K562 (cell line): ENCODE results near the gene ESAM. TPM values are rescaled to one million over a fixed set of nuclear protein-coding genes. Genes with fewer than 3 reads are reported as not detected.

Experiments used
- ADNP ChIP-seq: fragments of 200-800 bp; sonication (Bioruptor generic); IDR thresholded peaks from 2 replicates; pipeline ENCODE4 v1.6.1; 2016; ENCODE audit warnings: missing genetic modification characterization, missing compliant biosample characterization
- BMI1 ChIP-seq: fragments of 150-350 bp; IDR thresholded peaks from 2 replicates; pipeline ENCODE4 v1.6.1; 2014; ENCODE audit warnings: low read length
- E2F1 ChIP-seq: sonication (generic); formaldehyde crosslinking; IDR thresholded peaks from 2 replicates; pipeline ENCODE4 v1.8.1; 2023; ENCODE audit warnings: mild to moderate bottlenecking, missing genetic modification reagents, moderate library complexity
- ELF1 ChIP-seq: fragments of 200-800 bp; sonication (Bioruptor generic); IDR thresholded peaks from 2 replicates; pipeline ENCODE4 v1.6.1; 2016; ENCODE audit warnings: missing genetic modification characterization, missing compliant biosample characterization
- ELF4 ChIP-seq: fragments of 450-650 bp; formaldehyde crosslinking; IDR thresholded peaks from 2 replicates; pipeline ENCODE4 v1.4.0; 2022; ENCODE audit warnings: missing genetic modification characterization
- HMGXB4 ChIP-seq: sonication (generic); formaldehyde crosslinking; IDR thresholded peaks from 2 replicates; pipeline ENCODE4 v1.8.1; 2023; ENCODE audit warnings: mild to moderate bottlenecking, missing genetic modification reagents
- ILF3 ChIP-seq: fragments of 450-650 bp; IDR thresholded peaks from 2 replicates; pipeline ENCODE4 v1.6.1; 2018; ENCODE audit warnings: antibody characterized with exemption, mild to moderate bottlenecking, moderate library complexity, borderline replicate concordance
- IRF1 ChIP-seq: sonication (generic); formaldehyde crosslinking; IDR thresholded peaks from 2 replicates; pipeline ENCODE4 v1.8.0; 2022; ENCODE audit warnings: missing genetic modification reagents, mild to moderate bottlenecking, borderline replicate concordance
- MCM5 ChIP-seq: fragments of 450-650 bp; IDR thresholded peaks from 2 replicates; pipeline ENCODE4 v1.6.1; 2016; ENCODE audit warnings: low read depth
- POLR2AphosphoS2 ChIP-seq: IDR thresholded peaks from 2 replicates; pipeline ENCODE4 v1.6.1; 2012; ENCODE audit warnings: low read length, improper control_type of control experiment
- SETDB1 ChIP-seq: IDR thresholded peaks from one replicate; pipeline ENCODE4 v1.6.1; 2012; ENCODE audit warnings: low read length, control low read depth, inconsistent platforms
- SIN3B ChIP-seq: fragments of 450-650 bp; IDR thresholded peaks from 2 replicates; pipeline ENCODE4 v1.6.1; 2017; ENCODE audit warnings: low read depth, mild to moderate bottlenecking, moderate library complexity
- SP1 ChIP-seq: sonication (generic); formaldehyde crosslinking; IDR thresholded peaks from 2 replicates; pipeline ENCODE4 v1.8.1; 2022; ENCODE audit warnings: mild to moderate bottlenecking, missing genetic modification reagents
- SUPT5H ChIP-seq: fragments of 450-650 bp; IDR thresholded peaks from 2 replicates; pipeline ENCODE4 v1.6.1; 2016
- TGIF2 ChIP-seq: sonication (generic); formaldehyde crosslinking; IDR thresholded peaks from 2 replicates; pipeline ENCODE4 v1.8.1; 2022; ENCODE audit warnings: mild to moderate bottlenecking, missing genetic modification reagents, moderate library complexity
- VEZF1 ChIP-seq: fragments of 200-800 bp; sonication (Bioruptor generic); IDR thresholded peaks from 2 replicates; pipeline ENCODE4 v1.6.1; 2017; ENCODE audit warnings: missing genetic modification characterization, missing compliant biosample characterization
- ZFPM2 ChIP-seq: fragments of 250-450 bp; sonication (Bioruptor Pico); IDR thresholded peaks from 2 replicates; pipeline ENCODE4 v1.5.1; 2022; ENCODE audit warnings: mild to moderate bottlenecking
- ZKSCAN3 ChIP-seq: fragments of 250-450 bp; sonication (Bioruptor Pico); IDR thresholded peaks from 2 replicates; pipeline ENCODE4 v1.4.0; 2020
- ZNF121 ChIP-seq: sonication (generic); formaldehyde crosslinking; conservative IDR thresholded peaks from 2 replicates; pipeline ENCODE4 v1.8.0; 2022; ENCODE audit warnings: missing genetic modification reagents
- ZNF282 ChIP-seq: sonication (generic); formaldehyde crosslinking; IDR thresholded peaks from 2 replicates; pipeline ENCODE4 v1.8.1; 2023; ENCODE audit warnings: missing genetic modification reagents
- ZNF398 ChIP-seq: fragments of 250-450 bp; sonication (Bioruptor Pico); IDR thresholded peaks from 2 replicates; pipeline ENCODE4 v1.8.0; 2021; ENCODE audit warnings: moderate library complexity, mild to moderate bottlenecking, inconsistent platforms
- ZNF561 ChIP-seq: fragments of 450-650 bp; formaldehyde crosslinking; conservative IDR thresholded peaks from 2 replicates; pipeline ENCODE4 v1.4.0; 2020; ENCODE audit warnings: mild to moderate bottlenecking, moderate library complexity
- polyA plus RNA-seq, 8 experiments: library from polyadenylated mRNA; depleted of rRNA in 4 of 8; stranded (reverse) in 5 of 8; unstranded in 3 of 8; fragments of >200 nt; fragmentation: Nextera tagmentation in 2 of 8; fragmentation: Illumina TruSeq in 1 of 8; extraction: Ambion mirVana in 2 of 8; extraction: Trizol in 1 of 8; gene quantifications; 2 replicates each; pipeline versions ENCODE4 v1.2.1 to v1.2.3, GENCODE V29; 2011 to 2014; ENCODE audit warnings: inconsistent platforms in 1 of 8, missing spikeins in 1 of 8
- total RNA-seq, 7 experiments: library from RNA; depleted of rRNA in 6 of 7; stranded (reverse); fragments of >200 nt in 6 of 7; fragmentation: Illumina TruSeq in 2 of 7; extraction: Trizol in 2 of 7; gene quantifications; 2 replicates each; pipeline versions ENCODE4 v1.2.1 to v1.2.3, GENCODE V29; 2011 to 2021; ENCODE audit warnings: low replicate concordance in 1 of 7

The ESAM gene
- total and polyA plus RNA-seq, 9 of the 15 experiments (the other 6 are each of a cell fraction or from before 2014, with no cell fraction given) = 0.06 to 1.5 (median 0.22) TPM

- TF ChIP-seq ZNF398 (CRISPR knock-in tag) (no peak), ZNF561 (no peak), ZNF282 (CRISPR knock-in tag) (no peak), ZKSCAN3 (CRISPR knock-in tag) (no peak), ADNP (tag) (no peak), BMI1 (no peak), HMGXB4 (0 out of 2 replicates have a peak, but pooled peaks have one; percentile 3), ZNF121 (CRISPR knock-in tag) (no peak), IRF1 (CRISPR knock-in tag) (no peak), MCM5 (no peak), POLR2AphosphoS2 (no peak), SETDB1 (no peak), SP1 (CRISPR knock-in tag) (no peak), ELF4 (CRISPR knock-in tag) (no peak), SIN3B (no peak), ELF1 (tag) (no peak), ILF3 (no peak), ZFPM2 (no peak), E2F1 (no peak), VEZF1 (CRISPR knock-in tag) (peak; percentile 35; the same call in 1 of the 2 replicates), TGIF2 (CRISPR knock-in tag) (no peak), SUPT5H (no peak)
These were observed 37.5 kb upstream of the ESAM start (continued) for GRCh38 chr11:124799348-124800225.
